ENCODE measurements around the gene CIRBP. TPM values are rescaled to one million over a fixed set of nuclear protein-coding genes. Genes with fewer than 3 reads are reported as not detected.
A peak's percentile ranks its signal among the peaks of the same experiment; 100 is the strongest.

CIRBP gene
- total RNA-seq, 1 donor = 380 TPM

- peak; percentile 91 for DNase-seq (ENCODE audit: insufficient read length, low spot score, missing footprints)
- no peak overlapping the region for H2AFZ ChIP-seq (ENCODE audit: low read length)
- no peak for TF ChIP-seq CTCF (IDR thresholded peaks at IDR 0.05; ENCODE audit: extremely low read depth, low read depth, low read length)
These were observed 7.1 kb upstream of the CIRBP start for GRCh38 chr19:1261798-1262622.

GRCh38 chr19:1262623-1263123 is 6.5 kb upstream of the CIRBP start:
- TF ChIP-seq CTCF (IDR thresholded peaks at IDR 0.05; ENCODE audit: extremely low read depth, low read depth, low read length) = no peak
- Histone ChIP-seq H3K36me3 (ENCODE audit: insufficient read depth, low read length) (peaks cover 8% of the 10 kb centered on the region), H3K9me3 (ENCODE audit: low read depth, low read length) (no peaks in the 10 kb centered on the region), H2AFZ (ENCODE audit: low read length) (no peak overlapping the region), H3K4me3 (ENCODE audit: insufficient read depth, low read length) (peak overlapping the region; percentile 80), H3K27me3 (ENCODE audit: insufficient read depth, low read length) (no peaks in the 10 kb centered on the region), H3K4me2 (ENCODE audit: insufficient read depth, low read length) (peak overlapping the region; percentile 89), H4K20me1 (ENCODE audit: insufficient read depth, low read length) (peaks cover 16% of the 10 kb centered on the region), H3K79me2 (ENCODE audit: insufficient read depth, low read length) (peaks cover 9% of the 10 kb centered on the region), H3K4me1 (ENCODE audit: insufficient read depth, low read length) (peaks cover 50% of the 10 kb centered on the region), H3K27ac (ENCODE audit: low read depth, low read length) (peak overlapping the region; percentile 93)
- no peak for DNase-seq (ENCODE audit: insufficient read length, low spot score, missing footprints)

More at GRCh38 chr19:1261798-1262622, 7.1 kb upstream of the CIRBP start:
- peak overlapping the region; percentile 89 for H3K4me2 ChIP-seq (ENCODE audit: insufficient read depth, low read length)
- H4K20me1 ChIP-seq (ENCODE audit: insufficient read depth, low read length) = peaks cover 23% of the 10 kb centered on the region
- no peaks in the 10 kb centered on the region for H3K9me3 ChIP-seq (ENCODE audit: low read depth, low read length)
- H3K79me2 ChIP-seq (ENCODE audit: insufficient read depth, low read length) = peaks cover 10% of the 10 kb centered on the region
- H3K4me3 ChIP-seq (ENCODE audit: insufficient read depth, low read length) = peak overlapping the region; percentile 80
- H3K4me1 ChIP-seq (ENCODE audit: insufficient read depth, low read length) = peaks cover 49% of the 10 kb centered on the region
- H3K27me3 ChIP-seq (ENCODE audit: insufficient read depth, low read length) = no peaks in the 10 kb centered on the region
- peaks cover 14% of the 10 kb centered on the region for H3K36me3 ChIP-seq (ENCODE audit: insufficient read depth, low read length)
- peak overlapping the region; percentile 93 for H3K27ac ChIP-seq (ENCODE audit: low read depth, low read length)

- DNase-seq (ENCODE audit: insufficient read length, low spot score, missing footprints) = no peak
- H3K4me1 ChIP-seq (ENCODE audit: insufficient read depth, low read length) = peaks cover 54% of the 10 kb centered on the region
- peak overlapping the region; percentile 93 for H3K27ac ChIP-seq (ENCODE audit: low read depth, low read length)
- no peak overlapping the region for H3K4me2 ChIP-seq (ENCODE audit: insufficient read depth, low read length)
- H3K79me2 ChIP-seq (ENCODE audit: insufficient read depth, low read length) = peaks cover 11% of the 10 kb centered on the region
- H4K20me1 ChIP-seq (ENCODE audit: insufficient read depth, low read length) = peaks cover 11% of the 10 kb centered on the region
- H3K9me3 ChIP-seq (ENCODE audit: low read depth, low read length) = no peaks in the 10 kb centered on the region
- no peak overlapping the region for H3K4me3 ChIP-seq (ENCODE audit: insufficient read depth, low read length)
- H3K36me3 ChIP-seq (ENCODE audit: insufficient read depth, low read length) = peaks cover 2% of the 10 kb centered on the region
- H3K27me3 ChIP-seq (ENCODE audit: insufficient read depth, low read length) = no peaks in the 10 kb centered on the region
- no peak for TF ChIP-seq CTCF (IDR thresholded peaks at IDR 0.05; ENCODE audit: extremely low read depth, low read depth, low read length)
- no peak overlapping the region for H2AFZ ChIP-seq (ENCODE audit: low read length)
These were observed 5.9 kb upstream of the CIRBP start for GRCh38 chr19:1263188-1263587.

All from osteoblast (primary cell).